Activated CD4-positive, alpha-beta T cell treated with anti-CD3 and anti-CD28 coated beads for 36 hours (primary cell): ENCODE measurements around the gene MAPK7. TPM values are rescaled to one million over a fixed set of nuclear protein-coding genes. Genes with fewer than 3 reads are reported as not detected.

Experiments used
- ATAC-seq: fragments of 200-7000 bp; cut with Tn5 transposase; one replicate; pipeline ENCODE4 v1.10.0; 2021; ENCODE audit warnings: mild to moderate bottlenecking, moderate library complexity
- CTCF ChIA-PET: fragments of 350-600 bp; sonication (Branson Sonifier 250); formaldehyde crosslinking; loops from one replicate; lab custom pipeline; 2021; ENCODE audit warnings: antibody characterized with exemption; lab: Charles Lee
- POLR2A ChIA-PET: fragments of 350-600 bp; sonication (Branson Sonifier 250); formaldehyde crosslinking; loops from one replicate; lab custom pipeline; 2021; ENCODE audit warnings: antibody characterized with exemption, inconsistent platforms; lab: Charles Lee
- DNase-seq: peaks from one replicate; pipeline ENCODE4 v3.0.0-alpha.2; 2020
- H3K27ac Mint-ChIP-seq: one replicate; pipeline ENCODE4 v1.8.0; 2021; ENCODE audit warnings: mixed read lengths
- H3K27me3 Mint-ChIP-seq: one replicate; pipeline ENCODE4 v1.8.0; 2021; ENCODE audit warnings: mixed read lengths
- H3K36me3 Mint-ChIP-seq: one replicate; pipeline ENCODE4 v1.8.0; 2021; ENCODE audit warnings: low read depth, mixed read lengths
- H3K4me1 Mint-ChIP-seq: one replicate; pipeline ENCODE4 v1.8.0; 2021; ENCODE audit warnings: mixed read lengths
- H3K4me3 Mint-ChIP-seq: one replicate; pipeline ENCODE4 v1.8.0; 2021; ENCODE audit warnings: mild to moderate bottlenecking, moderate library complexity, mixed read lengths
- H3K9me3 Mint-ChIP-seq: one replicate; pipeline ENCODE4 v1.8.0; 2021; ENCODE audit warnings: low read depth, mixed read lengths
- intact Hi-C, 2 experiments: fragments of 100-400 bp; cut with DNase I in 1 of 2; cut with micrococcal nuclease in 1 of 2; formaldehyde crosslinking; loops; one replicate each; pipeline versions ENCODE4 v1.14.2 to v1.15.1; 2022 to 2024; cut with DNase I, micrococcal nuclease
- total RNA-seq, 2 experiments: library from RNA; stranded (reverse); gene quantifications; one replicate each; pipeline ENCODE4 v1.2.3, GENCODE V29; 2021

MAPK7 gene
- total RNA-seq, 2 experiments from 2014 or later: 19.0 to 20.8 TPM

DNA sequence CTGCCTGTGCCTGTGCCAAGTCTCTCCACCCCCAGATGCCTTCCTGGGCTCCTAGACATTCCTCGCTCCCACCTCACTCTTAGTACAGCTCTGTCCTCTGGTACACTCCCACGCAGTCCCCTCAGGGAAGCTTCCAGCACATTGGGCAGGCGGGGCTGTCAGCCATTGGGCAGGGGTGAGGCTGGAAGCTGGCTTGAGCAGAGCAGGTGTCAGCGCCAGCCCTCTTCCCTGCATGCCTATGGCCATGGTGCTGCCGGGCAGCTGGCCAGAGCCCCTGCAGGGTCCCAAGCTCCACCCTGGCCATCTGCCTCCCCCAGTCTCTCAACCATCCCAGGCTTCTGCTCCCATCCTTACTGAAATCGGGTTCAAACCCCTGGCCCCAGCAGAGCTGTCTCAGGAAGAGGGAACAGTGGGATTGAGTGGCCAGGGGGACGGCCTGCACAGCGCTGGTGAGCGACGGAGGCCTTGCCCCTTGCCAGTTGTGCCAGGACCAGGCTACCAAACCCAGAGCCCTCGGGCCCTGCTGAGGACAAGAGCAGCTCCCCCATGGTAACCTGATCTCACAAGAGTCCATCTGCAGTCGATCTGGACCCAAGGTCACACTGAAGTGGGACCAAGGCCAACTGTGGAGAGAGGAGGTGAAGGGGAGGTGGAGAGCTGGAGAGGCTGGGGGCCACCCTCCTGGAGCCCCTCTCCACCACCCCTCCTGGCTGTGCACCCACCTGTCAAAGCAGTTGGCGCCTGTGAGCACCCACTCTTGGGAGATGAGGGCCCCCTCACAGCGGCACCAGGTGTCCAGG lies 13.4 kb upstream of the MAPK7 start:
- H3K36me3 Mint-ChIP-seq: no peaks in the 10 kb centered on the region
- peaks cover 2% of the 10 kb centered on the region for H3K27me3 Mint-ChIP-seq
- DNase-seq (no peak), ATAC-seq (no peak)
- no peak overlapping the region for H3K27ac Mint-ChIP-seq
- ChIA-PET POLR2A (interaction anchor here (1.2 kb wide), 1 partner anchor 13 kb away, joined by 3 read pairs; the partner anchor contains the start of gene MAPK7), CTCF (interaction anchor here (0.5 to 2.3 kb wide), 5 partner anchors 13 to 120 kb away, joined by 3 to 18 read pairs (median 5); partner anchors contain the start of gene MAPK7)
- no peak overlapping the region for H3K4me3 Mint-ChIP-seq
- H3K9me3 Mint-ChIP-seq: no peaks in the 10 kb centered on the region
- intact Hi-C loops: loop anchor here in 1 of 2 experiments (5.0 kb wide), 1 partner anchor 397 kb away; no protein-coding TSS in a partner anchor
- peaks cover 17% of the 10 kb centered on the region for H3K4me1 Mint-ChIP-seq

DNA sequence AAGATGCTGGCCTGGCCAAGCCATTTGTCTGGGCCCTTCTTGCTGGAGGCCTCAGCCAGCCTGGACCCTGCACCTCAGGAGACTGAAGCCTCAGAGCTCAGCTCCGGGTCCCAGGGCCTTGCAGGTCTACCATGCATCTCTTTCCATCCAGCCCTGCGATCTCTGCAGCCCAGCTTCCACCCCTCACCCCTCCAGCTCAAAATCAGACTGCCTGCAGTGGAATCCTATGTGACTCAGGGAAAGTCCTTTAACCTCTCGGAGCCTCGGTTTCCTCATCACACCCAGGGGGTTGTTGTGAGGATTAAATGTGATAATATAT lies 12.8 kb upstream of the MAPK7 start:
- no peaks in the 10 kb centered on the region for H3K9me3 Mint-ChIP-seq
- no peak overlapping the region for H3K27ac Mint-ChIP-seq
- H3K36me3 Mint-ChIP-seq: no peaks in the 10 kb centered on the region
- no peak overlapping the region for H3K4me3 Mint-ChIP-seq
- H3K27me3 Mint-ChIP-seq: peaks cover 2% of the 10 kb centered on the region
- peaks cover 22% of the 10 kb centered on the region for H3K4me1 Mint-ChIP-seq
- CTCF ChIA-PET: interaction anchor here (0.5 to 2.3 kb wide), 4 partner anchors 13 to 120 kb away, joined by 3 to 18 read pairs (median 5); partner anchors contain the start of gene MAPK7
- POLR2A ChIA-PET: interaction anchor here (1.2 kb wide), 1 partner anchor 13 kb away, joined by 3 read pairs; the partner anchor contains the start of gene MAPK7
- intact Hi-C loops: no loop called here
- ATAC-seq (no peak), DNase-seq (no peak)

DNA sequence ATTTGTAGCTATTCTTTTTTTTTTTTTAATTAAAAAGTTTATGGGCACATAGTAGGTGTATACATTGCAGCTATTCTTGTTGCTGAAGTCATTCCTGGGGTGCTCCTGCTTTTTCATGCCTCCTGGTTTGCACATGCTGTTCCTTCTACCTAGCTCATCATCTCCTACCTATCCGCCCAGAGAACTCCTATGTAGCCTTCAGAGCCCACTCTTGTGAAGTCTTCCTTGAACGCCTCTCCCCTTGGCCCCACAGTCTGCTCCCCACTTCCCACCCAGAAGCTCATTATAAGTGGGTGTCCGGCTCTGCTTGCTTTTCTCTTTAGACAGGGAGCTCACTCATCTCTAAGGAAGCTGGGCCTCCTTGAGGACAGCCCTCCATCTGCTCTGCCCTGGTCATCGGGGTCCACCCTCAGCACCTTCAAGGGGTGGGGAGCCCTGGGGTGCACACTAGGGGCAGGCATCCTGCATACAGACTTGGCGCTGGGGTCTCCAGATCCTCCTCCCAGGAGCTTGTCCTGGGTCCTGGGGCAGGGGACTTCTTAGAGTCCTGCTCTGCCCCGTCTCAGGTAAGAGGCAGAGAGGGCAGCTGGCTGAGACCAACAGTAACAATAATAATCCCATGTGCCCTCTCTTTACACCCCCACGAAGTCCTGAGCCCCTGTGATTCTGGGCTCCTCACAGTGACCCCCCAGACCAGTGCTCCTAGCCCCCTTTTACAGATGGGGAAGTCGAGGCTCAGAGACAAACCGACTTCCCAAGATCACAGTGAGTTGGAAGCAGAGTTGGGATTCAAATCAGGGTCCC lies 12.3 kb upstream of the MAPK7 start:
- Mint-ChIP-seq H3K4me3 (no peak overlapping the region), H3K27me3 (peaks cover 2% of the 10 kb centered on the region), H3K27ac (no peak overlapping the region), H3K9me3 (no peaks in the 10 kb centered on the region), H3K4me1 (peaks cover 27% of the 10 kb centered on the region), H3K36me3 (no peaks in the 10 kb centered on the region)
- CTCF ChIA-PET: interaction anchor here (0.5 to 2.3 kb wide), 4 partner anchors 12 to 121 kb away, joined by 3 to 18 read pairs (median 5); partner anchors contain the start of gene MAPK7
- POLR2A ChIA-PET: interaction anchor here (1.2 kb wide), 1 partner anchor 12 kb away, joined by 3 read pairs; the partner anchor contains the start of gene MAPK7
- no peak for DNase-seq
- no peak for ATAC-seq
- intact Hi-C loops: no loop called here

DNA sequence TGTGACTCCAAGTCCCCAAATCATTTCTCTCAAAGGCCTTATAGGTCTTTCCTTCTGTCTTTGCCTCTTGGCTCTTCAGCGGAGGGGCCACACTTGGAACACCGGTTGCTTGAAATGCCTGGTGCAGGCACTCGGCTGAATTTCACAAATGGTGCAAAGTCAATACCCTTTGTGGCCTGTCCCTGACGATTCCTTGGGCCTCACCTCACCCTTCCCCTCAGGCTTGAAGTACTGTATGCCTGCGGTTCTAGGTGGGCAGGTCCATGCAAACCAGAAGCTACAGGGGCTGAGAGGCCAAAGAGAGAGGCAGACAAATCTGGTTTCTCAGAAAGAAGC lies 11.7 kb upstream of the MAPK7 start:
- Mint-ChIP-seq H3K4me1 (peaks cover 28% of the 10 kb centered on the region), H3K36me3 (no peaks in the 10 kb centered on the region), H3K27me3 (no peaks in the 10 kb centered on the region), H3K9me3 (no peaks in the 10 kb centered on the region), H3K27ac (no peak overlapping the region), H3K4me3 (no peak overlapping the region)
- DNase-seq: no peak
- intact Hi-C loops: no loop called here
- no peak for ATAC-seq
- ChIA-PET CTCF (interaction anchor here (1.8 kb wide), 1 partner anchor 12 kb away, joined by 7 read pairs; the partner anchor contains the start of gene MAPK7), POLR2A (no interaction called here)

DNA sequence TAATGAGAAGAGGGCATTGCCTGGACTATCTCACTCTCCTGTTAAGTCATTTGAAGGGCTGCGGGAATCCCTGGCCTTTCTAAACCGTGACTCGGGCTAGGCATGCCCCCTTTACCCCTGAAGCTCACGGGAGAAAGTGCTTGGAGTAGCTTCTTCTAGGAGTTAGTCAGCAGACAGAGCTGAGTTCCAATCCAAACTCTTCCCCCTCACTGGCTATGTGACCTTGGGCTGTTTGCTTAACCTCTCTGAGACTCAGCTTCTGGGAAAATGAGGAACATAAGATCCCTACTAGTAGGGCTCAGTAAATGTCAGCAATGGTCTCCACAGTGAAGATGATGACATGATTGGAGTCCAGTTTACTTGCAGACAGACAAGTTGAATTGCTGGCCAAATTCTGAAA lies 10.1 kb upstream of the MAPK7 start:
- H3K27ac Mint-ChIP-seq: no peak overlapping the region
- no peak overlapping the region for H3K4me3 Mint-ChIP-seq
- H3K4me1 Mint-ChIP-seq: peaks cover 31% of the 10 kb centered on the region
- no peak for ATAC-seq
- no peak for DNase-seq
- no peaks in the 10 kb centered on the region for H3K27me3 Mint-ChIP-seq
- ChIA-PET CTCF (interaction anchor here (0.6 kb wide), 1 partner anchor 92 kb away, joined by 3 read pairs; no protein-coding TSS in a partner anchor), POLR2A (no interaction called here)
- H3K36me3 Mint-ChIP-seq: no peaks in the 10 kb centered on the region
- intact Hi-C loops: no loop called here
- H3K9me3 Mint-ChIP-seq: no peaks in the 10 kb centered on the region

DNA sequence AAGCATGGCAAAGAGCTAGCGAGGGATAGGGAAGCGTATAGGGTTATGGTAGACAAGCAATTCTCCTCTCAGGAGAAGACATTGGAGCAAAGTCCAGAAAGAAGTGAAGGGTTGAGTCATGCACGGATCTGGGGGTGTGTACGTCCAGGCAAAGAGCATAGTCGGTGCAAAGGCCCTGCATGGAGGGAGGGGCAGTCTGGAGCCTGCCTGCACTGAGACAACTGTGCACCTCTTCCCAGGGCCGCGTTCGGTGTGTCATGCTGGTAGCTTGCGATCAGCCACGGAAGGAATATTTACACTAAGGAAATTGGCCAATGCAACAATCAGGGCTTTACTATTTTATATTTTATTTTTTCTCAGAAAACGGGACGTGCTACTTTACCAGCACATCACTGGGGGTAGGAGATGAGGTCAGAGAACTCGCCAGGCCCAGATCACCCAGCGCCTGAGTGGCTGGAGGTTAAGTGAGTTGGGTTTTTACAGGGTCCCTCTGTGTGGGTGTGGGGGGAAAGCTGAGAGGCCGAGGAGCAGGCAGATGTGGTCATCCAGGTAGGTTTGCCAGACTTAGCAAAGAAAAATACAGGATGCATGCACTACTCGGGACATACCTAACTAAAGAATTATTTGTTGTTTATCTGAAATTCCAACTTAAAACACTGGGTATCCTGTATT lies 9.1 kb upstream of the MAPK7 start:
- no peaks in the 10 kb centered on the region for H3K36me3 Mint-ChIP-seq
- POLR2A ChIA-PET: interaction anchor here (0.7 kb wide), 1 partner anchor 9 kb away, joined by 4 read pairs; the partner anchor contains the start of gene MAPK7
- H3K4me3 Mint-ChIP-seq: no peak overlapping the region
- no peaks in the 10 kb centered on the region for H3K9me3 Mint-ChIP-seq
- no peak for DNase-seq
- no peak for ATAC-seq
- intact Hi-C loops: no loop called here
- CTCF ChIA-PET: interaction anchor here (0.7 to 1.1 kb wide), 2 partner anchors 9 to 750 kb away, joined by 3 read pairs; partner anchors contain the start of gene MAPK7
- H3K4me1 Mint-ChIP-seq: peaks cover 34% of the 10 kb centered on the region
- no peak overlapping the region for H3K27ac Mint-ChIP-seq
- no peaks in the 10 kb centered on the region for H3K27me3 Mint-ChIP-seq

DNA sequence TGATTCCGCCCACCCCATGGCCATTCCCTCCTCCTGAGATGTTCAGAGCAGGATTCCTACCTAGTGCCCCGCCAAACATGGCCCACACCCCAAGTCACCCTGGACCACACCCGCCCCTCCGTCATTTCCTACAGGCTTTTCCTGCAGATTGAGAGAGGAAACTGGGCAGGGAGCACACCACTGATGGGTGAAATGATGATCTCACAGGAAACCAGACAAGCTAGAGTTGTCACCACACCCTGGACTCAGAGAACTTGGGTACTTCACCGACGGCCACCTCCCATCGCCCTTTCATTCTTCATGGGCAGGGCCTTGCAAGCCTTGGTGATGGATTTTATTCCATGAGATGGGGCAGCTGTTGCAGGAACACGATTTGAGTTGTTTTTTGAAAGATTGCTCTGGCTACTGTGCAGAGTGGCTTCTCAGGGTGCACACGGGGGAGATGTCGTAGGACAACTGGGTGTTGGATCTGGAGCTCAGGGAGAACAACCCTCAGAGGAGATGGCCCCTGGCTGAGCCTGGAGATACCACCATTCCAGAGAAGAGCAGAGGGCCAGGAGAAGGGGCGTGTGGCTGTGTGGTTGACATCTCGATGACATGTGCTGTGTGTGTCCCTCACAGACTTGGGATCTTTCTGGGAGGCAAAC lies 8.3 kb upstream of the MAPK7 start:
- intact Hi-C loops: loop anchor here in 1 of 2 experiments (10.0 kb wide), 1 partner anchor 275 kb away; the partner anchor contains the start of gene ALDH3A2
- CTCF ChIA-PET: interaction anchor here (0.9 to 1.1 kb wide), 2 partner anchors 8 to 16 kb away, joined by 3 read pairs; partner anchors contain the start of gene MAPK7
- peak; percentile 25 for DNase-seq
- Mint-ChIP-seq H3K9me3 (no peaks in the 10 kb centered on the region), H3K36me3 (no peaks in the 10 kb centered on the region), H3K4me1 (peaks cover 38% of the 10 kb centered on the region), H3K27ac (peak overlapping the region; percentile 70), H3K27me3 (no peaks in the 10 kb centered on the region), H3K4me3 (no peak overlapping the region)
- POLR2A ChIA-PET: no interaction called here
- ATAC-seq: peak; percentile 69

DNA sequence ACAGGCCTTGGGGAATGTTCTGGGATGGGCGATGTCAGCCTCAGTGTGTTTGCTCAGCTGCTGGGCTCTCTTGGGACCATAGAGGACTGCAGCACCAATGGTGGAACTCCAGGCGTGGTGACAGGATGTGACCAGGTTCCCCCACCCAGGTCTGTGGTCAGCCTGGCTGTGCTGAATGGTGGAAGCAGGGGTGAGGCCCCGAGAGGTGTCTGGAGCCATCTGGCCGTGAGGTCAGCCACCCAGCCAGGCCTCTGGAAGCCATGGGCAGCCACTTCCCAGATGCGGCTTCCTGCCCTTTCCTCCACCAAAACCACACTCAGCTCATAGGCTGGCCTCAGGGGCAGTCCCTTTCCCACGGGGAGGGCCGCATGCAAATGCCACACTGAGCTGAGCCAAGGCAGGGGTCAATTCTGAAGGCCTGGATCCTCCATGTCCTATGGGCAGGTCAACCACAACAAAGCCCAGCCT lies 7.8 kb upstream of the MAPK7 start:
- Mint-ChIP-seq H3K36me3 (no peaks in the 10 kb centered on the region), H3K4me3 (no peak overlapping the region), H3K27me3 (no peaks in the 10 kb centered on the region), H3K4me1 (peaks cover 38% of the 10 kb centered on the region), H3K9me3 (no peaks in the 10 kb centered on the region), H3K27ac (no peak overlapping the region)
- CTCF ChIA-PET: interaction anchor here (0.9 kb wide), 1 partner anchor 16 kb away, joined by 3 read pairs; no protein-coding TSS in a partner anchor
- DNase-seq (peak; percentile 34), ATAC-seq (peak; percentile 26)
- POLR2A ChIA-PET: no interaction called here
- intact Hi-C loops: loop anchor here in 1 of 2 experiments (10.0 kb wide), 1 partner anchor 274 kb away; the partner anchor contains the start of gene ALDH3A2

DNA sequence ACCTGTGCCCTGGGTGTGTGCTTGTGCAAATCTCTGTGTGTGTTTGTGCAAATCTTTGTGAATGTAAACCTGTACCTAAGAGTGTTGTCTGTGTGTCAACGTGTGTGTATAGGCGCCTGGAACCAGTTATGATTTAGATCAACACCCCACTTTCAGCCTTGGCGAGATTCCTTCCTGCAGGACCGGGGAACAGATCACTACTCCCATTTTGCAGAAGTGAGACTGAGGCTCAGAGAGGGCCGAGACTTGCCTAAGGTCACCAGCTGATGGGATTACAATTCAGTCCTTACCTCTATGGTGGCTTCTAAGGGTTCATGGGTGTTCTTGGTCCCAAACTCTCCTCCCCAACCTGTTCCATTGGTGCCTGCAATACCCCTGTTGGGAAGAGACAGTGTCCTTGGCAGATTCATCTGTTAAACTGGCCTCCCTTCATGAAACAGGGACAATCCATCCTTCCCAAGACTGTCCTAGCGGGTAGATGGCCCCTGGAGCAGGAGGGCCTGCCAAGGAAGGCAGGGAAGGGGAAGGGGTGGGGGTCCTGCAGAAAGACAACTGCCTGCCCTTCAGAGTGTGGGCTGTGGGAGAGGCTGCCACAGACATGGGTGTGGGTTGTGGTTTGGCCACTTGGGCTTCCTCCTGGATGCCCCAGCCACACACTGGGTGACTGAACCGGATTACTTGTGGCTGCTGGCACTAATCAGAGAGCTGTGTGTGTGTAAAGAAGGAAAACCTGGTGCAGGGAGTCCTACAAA lies 6.9 kb upstream of the MAPK7 start:
- POLR2A ChIA-PET: no interaction called here
- H3K4me3 Mint-ChIP-seq: no peak overlapping the region
- no peak overlapping the region for H3K27ac Mint-ChIP-seq

DNA sequence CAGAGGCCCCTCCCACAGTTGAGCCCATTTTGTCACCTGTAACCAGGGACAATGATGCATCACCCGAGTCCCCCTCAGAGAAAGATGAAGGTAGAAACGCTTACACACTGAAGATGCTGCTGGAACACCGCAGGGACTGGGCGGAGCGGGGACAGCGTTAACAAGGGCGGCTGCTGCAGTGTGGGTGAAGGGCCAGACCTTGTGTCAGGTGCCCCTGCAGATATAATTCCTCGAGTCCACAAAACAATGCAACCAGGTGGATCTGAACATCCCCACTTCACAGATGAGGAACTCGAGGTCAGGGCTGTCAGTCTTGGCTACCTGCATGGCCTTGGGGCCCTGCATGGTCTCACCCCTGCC lies 6.3 kb upstream of the MAPK7 start:
- Mint-ChIP-seq H3K4me1 (peaks cover 41% of the 10 kb centered on the region), H3K4me3 (no peak overlapping the region), H3K9me3 (no peaks in the 10 kb centered on the region), H3K36me3 (no peaks in the 10 kb centered on the region), H3K27me3 (no peaks in the 10 kb centered on the region), H3K27ac (no peak overlapping the region)
- ChIA-PET CTCF (no interaction called here), POLR2A (no interaction called here)
- DNase-seq: no peak
- intact Hi-C loops: loop anchor here in 1 of 2 experiments (10.0 kb wide), 1 partner anchor 273 kb away; the partner anchor contains the start of gene ALDH3A2
- ATAC-seq: no peak

More for the DNA sequence above, 6.9 kb upstream of the MAPK7 start:
- H3K9me3 Mint-ChIP-seq: no peaks in the 10 kb centered on the region
- peaks cover 38% of the 10 kb centered on the region for H3K4me1 Mint-ChIP-seq
- CTCF ChIA-PET: no interaction called here
- DNase-seq (no peak), ATAC-seq (no peak)
- intact Hi-C loops: loop anchor here in 1 of 2 experiments (10.0 kb wide), 1 partner anchor 273 kb away; the partner anchor contains the start of gene ALDH3A2
- no peaks in the 10 kb centered on the region for H3K36me3 Mint-ChIP-seq
- no peaks in the 10 kb centered on the region for H3K27me3 Mint-ChIP-seq
